Trophoblast cell (in vitro differentiated cells and primary cell): Measurements from ENCODE around the gene TERF2IP.
A peak's percentile ranks its signal among the peaks of the same experiment; 100 is the strongest.

Source experiments
- DNase-seq, 2 donors: peaks; one replicate each; pipeline ENCODE4 v3.0.0-alpha.2; 2016
- H2AFZ ChIP-seq: 2 replicates; pipeline ENCODE4 v1.6.1; 2013; ENCODE audit warnings: low read length, moderate library complexity, mild to moderate bottlenecking; ENCODE audit not compliant: insufficient read depth, poor library complexity
- H2AK5ac ChIP-seq: 2 replicates; pipeline ENCODE4 v1.6.1; 2013; ENCODE audit warnings: mild to moderate bottlenecking, low read length
- H2BK120ac ChIP-seq: 2 replicates; pipeline ENCODE4 v1.6.1; 2013; ENCODE audit warnings: low read length, mild to moderate bottlenecking, moderate library complexity; ENCODE audit not compliant: insufficient read depth, poor library complexity
- H2BK12ac ChIP-seq: 2 replicates; pipeline ENCODE4 v1.6.1; 2013; ENCODE audit warnings: mild to moderate bottlenecking, low read length, moderate library complexity
- H2BK5ac ChIP-seq: 2 replicates; pipeline ENCODE4 v1.6.1; 2013; ENCODE audit warnings: low read length, low read depth, moderate library complexity, mild to moderate bottlenecking; ENCODE audit not compliant: poor library complexity
- H3K14ac ChIP-seq: 2 replicates; pipeline ENCODE4 v1.6.1; 2013; ENCODE audit warnings: mild to moderate bottlenecking, low read length
- H3K18ac ChIP-seq: 2 replicates; pipeline ENCODE4 v1.6.1; 2013; ENCODE audit warnings: mild to moderate bottlenecking, low read length
- H3K23ac ChIP-seq: 2 replicates; pipeline ENCODE4 v1.6.1; 2013; ENCODE audit warnings: low read length
- H3K27ac ChIP-seq: 2 replicates; pipeline ENCODE4 v1.5.1; 2013; ENCODE audit warnings: low read depth, mild to moderate bottlenecking, inconsistent platforms, low read length, moderate library complexity
- H3K27me3 ChIP-seq: 2 replicates; pipeline ENCODE4 v1.6.1; 2013; ENCODE audit warnings: inconsistent platforms, mild to moderate bottlenecking, low read length, moderate library complexity; ENCODE audit not compliant: insufficient read depth
- H3K36me3 ChIP-seq, 2 experiments: 1 replicate in 1 of 2; 2 replicates in 1 of 2; pipeline ENCODE4 v1.6.1; 2013; ENCODE audit warnings: low read length in 2 of 2, mild to moderate bottlenecking in 2 of 2, moderate library complexity in 1 of 2; ENCODE audit not compliant: insufficient read depth in 2 of 2, control insufficient read depth in 1 of 2
- H3K4ac ChIP-seq: 2 replicates; pipeline ENCODE4 v1.6.1; 2013; ENCODE audit warnings: low read depth, mild to moderate bottlenecking, low read length, moderate library complexity
- H3K4me1 ChIP-seq, 2 experiments: 1 replicate in 1 of 2; 2 replicates in 1 of 2; pipeline ENCODE4 v1.6.1; 2013; ENCODE audit warnings: low read length in 2 of 2, mild to moderate bottlenecking in 2 of 2, moderate library complexity in 1 of 2; ENCODE audit not compliant: insufficient read depth in 2 of 2, control insufficient read depth in 1 of 2
- H3K4me2 ChIP-seq: 2 replicates; pipeline ENCODE4 v1.6.1; 2013; ENCODE audit warnings: inconsistent platforms, mild to moderate bottlenecking, low read length, moderate library complexity
- H3K4me3 ChIP-seq: 2 replicates; pipeline ENCODE4 v1.5.1; 2013; ENCODE audit warnings: mild to moderate bottlenecking, low read depth, low read length, inconsistent platforms
- H3K79me1 ChIP-seq: one replicate; pipeline ENCODE4 v1.6.1; 2013; ENCODE audit warnings: low read length
- H3K79me2 ChIP-seq: 2 replicates; pipeline ENCODE4 v1.6.1; 2013; ENCODE audit warnings: low read length, mild to moderate bottlenecking; ENCODE audit not compliant: control insufficient read depth, insufficient read depth, poor library complexity
- H3K9ac ChIP-seq: 2 replicates; pipeline ENCODE4 v1.6.1; 2013; ENCODE audit warnings: mild to moderate bottlenecking, low read length
- H3K9me3 ChIP-seq: 2 replicates; pipeline ENCODE4 v1.6.1; 2013; ENCODE audit warnings: low read depth, mild to moderate bottlenecking, control low read depth, inconsistent platforms, low read length; ENCODE audit not compliant: insufficient read depth
- H4K12ac ChIP-seq: 2 replicates; pipeline ENCODE4 v1.6.1; 2013; ENCODE audit warnings: low read depth, mild to moderate bottlenecking, low read length, moderate library complexity
- H4K8ac ChIP-seq: 2 replicates; pipeline ENCODE4 v1.6.1; 2013; ENCODE audit warnings: low read depth, mild to moderate bottlenecking, low read length, moderate library complexity
- H4K91ac ChIP-seq: one replicate; pipeline ENCODE4 v1.6.1; 2013; ENCODE audit warnings: low read depth, mild to moderate bottlenecking, low read length, moderate library complexity
- WGBS: extraction: QIAGEN DNeasy Blood & Tissue Kit; methylation state at CpG from one replicate; pipeline ENCODE4 v1.1.7; 2013; ENCODE audit warnings: missing lambda C conversion rate; ENCODE audit not compliant: insufficient read length, insufficient coverage; ENCODE audit errors: extremely low coverage; 5-methylcytosine and 5-hydroxymethylcytosine counted together

TERF2IP gene

DNA sequence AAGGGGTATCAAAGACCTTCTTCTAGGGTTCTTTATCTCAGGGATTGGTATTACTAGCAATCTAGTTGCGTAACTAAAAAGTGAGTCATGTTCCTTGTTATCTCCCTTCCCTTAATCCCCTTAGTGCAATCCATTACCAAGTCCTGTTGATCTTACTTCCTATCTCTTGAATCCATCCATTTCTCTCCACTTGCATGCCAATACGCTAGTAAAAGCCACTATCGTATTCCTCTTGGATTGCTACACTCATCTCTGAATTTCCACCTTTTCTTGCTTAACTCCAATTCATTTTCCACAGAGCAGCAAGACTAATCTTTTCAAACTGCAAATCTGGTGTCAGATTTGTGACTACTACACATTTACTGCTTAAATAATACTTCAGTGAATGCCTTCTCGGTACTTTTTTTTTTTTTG lies 22.6 kb upstream of the TERF2IP start:
- no CpG with 5 or more reads among the region's 4 CpGs for WGBS
- no peak overlapping the region for H4K12ac ChIP-seq
- no peak overlapping the region for H3K4me3 ChIP-seq
- no peak overlapping the region for H2AFZ ChIP-seq
- H3K9ac ChIP-seq, result no peak overlapping the region
- peaks cover 18 to 47% of the 10 kb centered on the region in 2 experiments for H3K36me3 ChIP-seq
- no peak overlapping the region for H4K91ac ChIP-seq
- peaks cover 3% of the 10 kb centered on the region for H3K79me1 ChIP-seq
- no peak overlapping the region for H3K18ac ChIP-seq
- H2BK5ac ChIP-seq, result no peak overlapping the region
- H3K27me3 ChIP-seq, result no peaks in the 10 kb centered on the region
- peaks cover 0 to 5% of the 10 kb centered on the region in 2 experiments for H3K4me1 ChIP-seq
- no peak overlapping the region for H3K23ac ChIP-seq
- peaks cover 2% of the 10 kb centered on the region for H3K79me2 ChIP-seq
- H3K9me3 ChIP-seq, result no peaks in the 10 kb centered on the region
- DNase-seq, result peak in 1 of 2 donors; percentile 70
- no peak overlapping the region for H3K4me2 ChIP-seq
- H2AK5ac ChIP-seq, result no peak overlapping the region
- no peak overlapping the region for H4K8ac ChIP-seq
- no peak overlapping the region for H3K14ac ChIP-seq
- H3K27ac ChIP-seq, result no peak overlapping the region
- H3K4ac ChIP-seq, result no peak overlapping the region
- H2BK120ac ChIP-seq, result no peak overlapping the region
- H2BK12ac ChIP-seq, result no peak overlapping the region

DNA sequence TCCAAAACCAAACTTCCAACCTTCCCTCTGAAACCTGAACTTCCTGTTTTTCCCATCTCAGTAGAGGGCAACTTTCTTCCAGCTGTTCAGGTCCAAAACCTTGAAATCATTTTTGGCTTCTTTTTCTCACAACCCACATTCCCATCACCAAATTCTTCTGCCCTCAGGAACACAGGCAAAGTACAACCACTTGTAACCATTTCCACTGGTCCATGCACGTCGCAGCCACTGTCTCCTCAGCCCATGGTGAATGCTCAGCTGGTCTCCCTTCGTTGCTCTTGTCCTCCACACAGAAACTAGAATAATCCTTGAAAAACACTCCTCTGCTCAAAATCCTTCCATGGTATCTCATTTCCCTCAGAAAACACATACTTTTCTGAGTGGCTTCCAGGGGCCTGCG lies 20.8 kb upstream of the TERF2IP start:
- Histone ChIP-seq H3K9me3 (no peaks in the 10 kb centered on the region), H3K27me3 (no peaks in the 10 kb centered on the region), H3K79me1 (peaks cover 3% of the 10 kb centered on the region), H3K4ac (no peak overlapping the region), H4K12ac (no peak overlapping the region), H2BK5ac (no peak overlapping the region), H3K4me2 (no peak overlapping the region), H2BK12ac (no peak overlapping the region), H3K18ac (no peak overlapping the region), H3K27ac (no peak overlapping the region), H3K79me2 (peaks cover 2% of the 10 kb centered on the region), H2BK120ac (no peak overlapping the region), H4K8ac (no peak overlapping the region), H2AFZ (no peak overlapping the region), H3K23ac (no peak overlapping the region), H3K14ac (no peak overlapping the region), H3K4me1 (peaks cover 0 to 5% of the 10 kb centered on the region in 2 experiments), H4K91ac (no peak overlapping the region), H3K4me3 (no peak overlapping the region), H2AK5ac (no peak overlapping the region), H3K36me3 (peaks cover 29 to 58% of the 10 kb centered on the region in 2 experiments), H3K9ac (no peak overlapping the region)
- WGBS, result no CpG with 5 or more reads among the region's 4 CpGs
- DNase-seq, result no peak

DNA sequence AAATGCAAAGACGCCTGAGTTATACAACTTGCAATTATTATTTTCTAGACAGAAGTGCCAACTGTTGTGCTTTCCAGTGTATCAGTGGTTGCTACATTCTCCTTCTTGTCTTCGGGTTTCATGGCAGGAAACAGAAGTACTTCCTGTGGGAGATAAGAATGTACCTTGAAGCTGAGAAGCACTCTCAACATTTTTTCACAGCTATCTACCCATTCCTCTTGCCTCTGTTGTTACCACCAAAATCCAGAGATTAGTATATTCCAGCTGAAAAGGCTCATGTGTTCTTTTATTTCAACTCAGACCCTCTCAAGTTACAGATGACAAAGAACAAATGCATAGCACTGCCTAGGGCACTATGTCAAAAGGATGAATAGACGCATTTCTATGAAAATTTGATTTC lies 19.7 kb upstream of the TERF2IP start:
- no peak overlapping the region for H3K23ac ChIP-seq
- H3K14ac ChIP-seq, result no peak overlapping the region
- H3K9ac ChIP-seq, result no peak overlapping the region
- no peaks in the 10 kb centered on the region for H3K4me1 ChIP-seq
- H3K18ac ChIP-seq, result no peak overlapping the region
- no peak overlapping the region for H4K91ac ChIP-seq
- H3K4ac ChIP-seq, result no peak overlapping the region
- no peak overlapping the region for H4K8ac ChIP-seq
- H2AK5ac ChIP-seq, result no peak overlapping the region
- H4K12ac ChIP-seq, result no peak overlapping the region
- WGBS, result no CpG with 5 or more reads among the region's 3 CpGs
- H3K79me2 ChIP-seq, result peaks cover under 1% of the 10 kb centered on the region
- no peaks in the 10 kb centered on the region for H3K9me3 ChIP-seq
- DNase-seq, result no peak
- H2BK12ac ChIP-seq, result no peak overlapping the region
- no peak overlapping the region for H3K4me3 ChIP-seq
- no peak overlapping the region for H2BK120ac ChIP-seq
- H3K79me1 ChIP-seq, result peaks cover 2% of the 10 kb centered on the region
- H2BK5ac ChIP-seq, result no peak overlapping the region
- no peak overlapping the region for H2AFZ ChIP-seq
- no peak overlapping the region for H3K27ac ChIP-seq
- no peaks in the 10 kb centered on the region for H3K27me3 ChIP-seq
- no peak overlapping the region for H3K4me2 ChIP-seq
- peaks cover 34 to 67% of the 10 kb centered on the region in 2 experiments for H3K36me3 ChIP-seq

- WGBS, result no CpG with 5 or more reads among the region's 4 CpGs
- H3K4ac ChIP-seq, result no peak overlapping the region
- H4K91ac ChIP-seq, result no peak overlapping the region
- no peak overlapping the region for H3K23ac ChIP-seq
- H3K4me3 ChIP-seq, result no peak overlapping the region
- H2BK120ac ChIP-seq, result no peak overlapping the region
- H2AK5ac ChIP-seq, result no peak overlapping the region
- H3K4me1 ChIP-seq, result no peaks in the 10 kb centered on the region
- H4K12ac ChIP-seq, result no peak overlapping the region
- H2BK12ac ChIP-seq, result no peak overlapping the region
- H3K27me3 ChIP-seq, result no peaks in the 10 kb centered on the region
- H4K8ac ChIP-seq, result no peak overlapping the region
- H3K9me3 ChIP-seq, result no peaks in the 10 kb centered on the region
- no peaks in the 10 kb centered on the region for H3K79me1 ChIP-seq
- H3K36me3 ChIP-seq, result peaks cover 36 to 70% of the 10 kb centered on the region in 2 experiments
- no peak overlapping the region for H2AFZ ChIP-seq
- no peak overlapping the region for H3K4me2 ChIP-seq
- no peak overlapping the region for H3K18ac ChIP-seq
- H3K9ac ChIP-seq, result no peak overlapping the region
- no peaks in the 10 kb centered on the region for H3K79me2 ChIP-seq
- no peak for DNase-seq
- H2BK5ac ChIP-seq, result no peak overlapping the region
- no peak overlapping the region for H3K14ac ChIP-seq
- H3K27ac ChIP-seq, result no peak overlapping the region
These were observed 19.2 kb upstream of the TERF2IP start for GRCh38 chr16:75628351-75628750.
